Activated CD8-positive, alpha-beta memory T cell treated with anti-CD3 and anti-CD28 coated beads, Interleukin-2, amount 50 U/mL, for 1 hour (primary cell): ENCODE results near the gene SETD1B.

Source experiments
- DNase-seq: peaks from one replicate; pipeline ENCODE4 v3.0.0-alpha.2; 2020; ENCODE audit errors: extremely low read depth

Gene SETD1B

DNA sequence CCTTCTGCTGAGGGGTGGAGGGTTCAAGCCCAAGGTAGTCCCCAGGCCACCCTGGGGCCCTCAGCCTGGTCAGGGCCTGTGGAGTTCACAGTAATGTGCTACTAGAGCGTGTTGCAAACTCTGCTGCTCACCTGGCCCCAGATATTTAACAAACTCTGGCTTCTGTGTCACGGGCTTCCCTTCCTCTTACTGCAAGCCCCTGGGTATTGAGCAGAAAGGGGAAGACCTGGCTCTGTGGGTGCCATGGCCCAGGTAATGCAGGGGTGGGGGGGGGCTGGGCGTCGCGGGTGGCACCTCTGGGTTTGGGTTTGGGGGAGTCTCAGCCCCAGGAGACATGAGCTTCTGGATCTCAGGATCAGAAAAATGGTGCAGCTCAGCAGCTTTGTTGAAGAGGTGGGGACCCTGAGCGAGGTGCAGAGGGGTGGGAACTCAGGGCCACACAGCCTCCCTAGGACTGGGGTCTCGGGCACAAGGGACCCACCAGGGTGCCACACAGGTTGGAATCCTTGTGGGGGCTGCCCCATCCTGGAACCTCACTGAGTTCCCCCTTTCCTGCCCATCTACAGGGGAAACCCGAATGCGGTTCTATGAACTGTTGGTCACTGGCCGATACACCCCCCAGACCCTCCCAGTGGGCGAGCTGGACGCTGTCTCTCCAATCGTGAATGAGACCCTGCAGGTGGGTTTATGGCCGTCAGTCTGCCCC, 4.0 kb downstream of the SETD1B start:
- no peak for DNase-seq

DNA sequence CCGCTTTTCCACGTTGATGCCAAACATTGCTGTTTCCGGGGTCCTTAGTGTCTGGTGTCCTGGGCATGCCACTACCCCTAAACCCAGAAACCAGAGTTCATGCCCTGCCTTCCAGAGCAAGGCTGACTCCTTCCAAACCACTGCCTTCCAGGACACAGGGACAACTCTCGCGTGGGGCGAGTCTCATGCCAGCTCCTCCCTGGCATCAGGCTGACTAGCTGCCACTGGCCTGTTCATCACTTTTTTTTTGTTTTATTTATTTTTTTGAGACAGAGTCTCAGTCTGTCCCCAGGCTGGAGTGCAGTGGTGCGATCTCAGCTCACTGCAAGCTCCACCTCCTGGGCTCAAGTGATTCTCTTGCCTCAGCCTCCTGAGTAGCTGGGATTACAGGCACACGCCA, 4.8 kb downstream of the SETD1B start:
- DNase-seq, result no peak

DNA sequence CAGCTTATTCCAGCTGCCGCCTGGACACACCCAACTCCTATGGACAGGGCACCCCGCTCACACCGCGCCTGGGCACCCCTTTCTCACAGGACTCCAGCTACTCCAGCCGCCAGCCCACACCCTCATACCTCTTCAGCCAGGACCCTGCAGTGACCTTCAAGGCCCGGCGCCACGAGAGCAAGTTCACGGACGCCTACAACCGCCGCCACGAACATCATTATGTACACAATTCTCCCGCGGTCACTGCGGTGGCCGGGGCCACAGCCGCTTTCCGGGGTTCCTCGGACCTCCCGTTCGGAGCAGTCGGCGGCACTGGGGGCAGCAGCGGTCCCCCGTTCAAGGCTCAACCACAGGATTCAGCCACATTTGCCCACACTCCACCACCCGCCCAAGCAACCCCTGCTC, 5.9 kb downstream of the SETD1B start:
- no peak for DNase-seq

DNA sequence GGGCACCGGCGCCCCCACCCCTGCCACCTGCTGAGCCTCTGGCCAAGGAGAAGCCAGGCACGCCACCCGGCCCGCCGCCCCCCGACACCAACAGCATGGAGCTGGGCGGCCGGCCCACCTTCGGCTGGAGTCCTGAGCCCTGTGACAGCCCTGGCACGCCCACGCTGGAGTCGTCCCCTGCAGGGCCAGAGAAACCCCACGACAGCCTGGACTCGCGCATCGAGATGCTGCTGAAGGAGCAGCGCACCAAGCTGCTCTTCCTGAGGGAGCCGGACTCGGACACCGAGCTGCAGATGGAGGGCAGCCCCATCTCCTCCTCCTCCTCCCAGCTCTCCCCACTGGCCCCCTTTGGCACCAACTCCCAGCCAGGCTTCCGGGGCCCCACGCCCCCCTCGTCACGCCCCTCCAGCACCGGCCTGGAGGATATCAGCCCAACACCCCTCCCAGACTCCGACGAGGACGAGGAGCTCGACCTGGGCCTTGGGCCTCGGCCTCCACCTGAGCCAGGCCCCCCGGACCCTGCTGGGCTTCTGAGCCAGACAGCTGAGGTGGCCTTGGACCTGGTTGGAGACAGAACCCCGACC, 6.5 kb downstream of the SETD1B start:
- DNase-seq, result no peak

DNA sequence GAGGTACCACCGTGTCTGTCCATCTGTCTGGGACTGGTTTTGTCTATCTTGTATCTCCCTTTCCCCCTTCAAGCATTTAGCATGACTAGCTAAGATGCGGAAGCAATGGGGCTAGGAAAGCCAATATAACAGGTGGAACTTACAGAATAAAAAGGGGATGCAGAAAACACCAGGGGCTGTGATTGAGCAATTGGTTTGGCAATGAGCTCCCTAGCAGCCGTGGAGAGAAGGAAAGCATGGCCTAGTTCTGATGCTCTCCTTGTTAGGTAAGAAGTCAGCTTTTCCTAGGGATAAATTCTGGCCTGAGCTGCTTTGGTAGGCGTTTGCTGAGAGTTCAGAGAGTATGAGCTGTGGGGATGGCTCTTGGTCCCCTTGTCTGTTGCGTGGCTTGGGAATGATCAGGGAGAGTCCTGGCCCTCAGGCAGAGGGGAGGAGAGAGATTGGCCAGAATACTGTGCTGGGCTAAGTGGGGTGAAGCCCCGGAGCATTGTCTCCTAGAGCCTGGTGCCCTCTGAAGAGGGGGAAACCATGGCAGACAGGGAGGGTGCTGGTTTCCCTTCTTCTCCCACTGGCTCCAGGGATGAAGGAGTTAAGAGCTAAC, 7.1 kb downstream of the SETD1B start:
- no peak for DNase-seq

DNA sequence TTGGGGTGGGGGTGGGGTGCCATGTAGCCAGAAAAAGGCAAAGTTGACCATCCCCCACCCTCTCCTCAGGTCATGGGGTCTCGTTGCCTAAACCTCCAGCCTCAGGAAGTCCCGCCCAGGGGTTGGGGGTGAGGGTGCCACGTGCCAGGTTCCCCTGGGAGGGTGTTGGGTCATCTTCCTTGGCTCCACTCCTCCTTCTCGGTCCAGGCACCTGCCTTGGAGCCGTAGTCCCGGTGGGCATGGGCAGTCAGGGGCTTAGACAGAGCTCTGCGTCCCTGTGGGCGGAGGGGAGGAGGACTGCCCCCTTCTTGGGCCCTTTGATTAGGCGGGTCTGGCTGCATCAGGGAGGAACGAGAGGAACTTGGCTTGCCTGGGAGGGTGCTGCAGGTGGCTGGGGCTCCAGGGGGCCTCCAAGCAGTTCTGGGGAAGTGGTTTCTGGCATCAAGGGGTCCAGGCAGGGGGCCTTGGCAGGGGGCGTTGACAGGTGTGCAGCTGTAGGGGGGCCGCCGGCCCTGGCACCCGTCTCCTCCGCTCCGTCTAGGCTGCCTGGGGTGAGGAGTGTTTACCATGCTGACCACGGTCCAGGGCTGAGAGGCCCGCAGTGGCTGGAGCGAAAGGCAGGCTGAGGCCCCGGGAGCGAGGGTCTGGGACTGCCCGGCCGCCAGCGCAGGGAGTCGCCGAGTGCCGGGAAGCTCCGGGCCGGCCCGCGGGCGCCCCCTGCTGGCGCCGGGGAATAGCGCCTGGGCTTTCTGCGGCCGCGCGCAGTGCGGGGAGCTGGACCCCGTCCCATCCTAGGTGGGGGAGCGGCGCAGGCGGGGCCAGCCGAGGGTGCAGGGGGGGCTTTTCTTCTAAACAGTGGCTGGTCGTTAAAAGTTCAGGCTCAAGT, 7.9 kb downstream of the SETD1B start:
- DNase-seq, result no peak

DNA sequence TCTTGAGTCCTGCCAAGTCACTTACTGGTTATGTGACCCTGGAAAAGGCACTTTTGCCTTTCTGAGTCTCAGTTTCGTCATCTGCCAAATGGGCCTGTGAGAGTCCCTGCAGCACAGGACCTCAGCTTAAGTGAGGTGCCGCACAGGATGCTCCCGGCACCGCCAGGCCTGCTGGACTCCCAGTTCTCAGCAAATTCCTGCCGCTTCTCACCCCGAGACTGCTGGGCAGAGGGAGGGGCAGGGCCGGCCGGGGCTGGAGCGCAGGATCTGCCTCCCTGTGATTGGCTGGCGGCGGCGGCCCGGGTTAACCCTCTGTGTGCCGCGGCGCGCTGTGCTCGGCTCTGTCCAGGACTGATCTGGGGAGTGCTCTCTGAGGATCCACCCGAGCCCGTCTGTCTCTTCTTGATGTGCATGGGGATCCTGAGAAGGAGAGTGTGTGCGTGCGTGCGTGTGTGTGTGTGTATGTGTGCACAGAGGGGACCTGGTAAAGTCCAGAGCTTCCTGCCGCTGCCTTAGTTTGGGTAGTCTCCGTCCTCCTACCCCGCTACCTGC, 8.6 kb downstream of the SETD1B start:
- no peak for DNase-seq

DNA sequence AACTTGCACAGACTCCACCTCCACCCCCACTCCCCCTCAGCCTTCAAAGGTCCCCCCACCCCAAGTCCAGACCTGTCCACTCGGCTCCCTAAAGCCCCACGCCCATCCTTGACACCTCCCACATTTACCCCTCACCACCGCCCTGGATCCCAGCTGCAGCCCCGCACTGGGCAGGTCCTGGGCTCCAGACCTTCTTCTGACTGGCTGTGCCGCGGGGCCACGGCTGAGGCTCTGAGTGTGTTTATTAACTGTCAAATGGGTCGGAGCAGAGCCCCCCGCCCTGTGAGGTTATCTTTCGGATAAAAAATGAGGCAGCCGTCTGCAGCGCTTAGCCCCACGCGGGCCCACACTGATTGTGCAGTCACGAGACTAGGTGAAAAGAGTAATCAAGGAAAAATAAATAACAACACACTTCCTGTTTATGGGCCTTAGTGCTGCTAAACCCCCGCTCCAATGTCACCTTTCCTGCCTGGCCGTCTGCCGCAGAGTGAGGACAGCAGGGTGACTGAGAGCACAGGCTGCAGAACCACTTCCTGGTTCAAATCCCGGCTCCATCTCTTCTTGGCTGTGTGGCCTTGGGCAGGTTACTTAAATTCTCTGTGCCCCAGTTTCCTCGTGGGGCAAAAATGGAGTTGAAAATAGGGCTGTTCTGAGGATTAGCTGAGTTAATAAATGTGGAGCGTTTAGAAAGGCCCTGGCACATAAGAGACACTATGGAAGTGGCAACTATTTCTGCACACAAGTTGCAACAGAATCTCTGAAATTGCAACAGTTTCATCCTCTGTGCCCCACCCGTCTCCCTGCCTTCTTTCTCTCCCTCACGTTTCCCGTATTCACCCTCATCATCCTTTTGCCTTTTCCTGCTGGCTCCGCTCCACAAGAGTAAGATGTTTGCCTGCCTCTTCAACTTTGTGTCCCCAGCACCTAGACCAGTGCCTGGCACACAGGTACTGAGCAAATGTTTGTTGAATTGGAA, 9.4 kb downstream of the SETD1B start:
- no peak for DNase-seq

DNA sequence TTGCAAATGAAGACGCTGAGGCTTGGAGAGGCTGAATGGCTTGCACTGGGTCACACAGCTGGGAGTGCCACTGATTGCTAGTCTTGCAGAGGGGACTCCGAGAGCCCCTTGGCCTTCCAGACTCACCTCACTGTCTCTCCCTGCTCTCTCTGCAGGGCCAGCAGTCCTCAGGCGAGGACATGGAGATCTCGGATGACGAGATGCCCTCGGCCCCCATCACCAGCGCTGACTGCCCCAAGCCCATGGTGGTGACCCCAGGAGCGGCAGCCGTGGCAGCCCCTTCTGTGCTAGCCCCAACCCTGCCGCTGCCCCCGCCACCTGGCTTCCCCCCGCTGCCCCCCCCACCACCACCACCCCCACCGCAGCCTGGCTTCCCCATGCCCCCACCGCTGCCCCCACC, 10.1 kb downstream of the SETD1B start:
- no peak for DNase-seq

DNA sequence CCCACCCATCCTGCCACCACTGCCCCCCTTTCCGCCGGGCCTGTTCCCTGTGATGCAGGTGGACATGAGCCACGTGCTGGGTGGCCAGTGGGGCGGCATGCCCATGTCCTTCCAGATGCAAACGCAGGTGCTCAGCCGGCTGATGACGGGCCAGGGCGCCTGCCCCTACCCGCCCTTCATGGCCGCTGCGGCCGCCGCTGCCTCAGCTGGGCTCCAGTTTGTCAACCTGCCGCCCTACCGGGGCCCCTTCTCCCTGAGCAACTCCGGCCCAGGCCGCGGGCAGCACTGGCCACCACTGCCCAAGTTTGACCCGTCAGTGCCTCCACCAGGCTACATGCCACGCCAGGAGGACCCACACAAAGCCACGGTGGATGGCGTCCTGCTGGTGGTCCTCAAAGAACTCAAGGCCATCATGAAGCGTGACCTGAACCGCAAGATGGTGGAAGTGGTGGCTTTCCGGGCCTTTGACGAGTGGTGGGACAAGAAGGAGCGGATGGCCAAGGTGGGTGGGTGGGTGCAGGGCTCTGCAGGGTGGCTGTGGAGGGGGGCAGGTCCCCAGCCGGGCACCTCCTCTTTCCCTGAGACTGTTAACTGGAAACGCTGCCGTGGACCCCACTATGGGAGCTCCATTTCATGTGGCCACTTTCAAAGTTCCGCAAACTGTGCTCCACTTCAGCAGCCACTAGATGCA, 10.8 kb downstream of the SETD1B start:
- no peak for DNase-seq

DNA sequence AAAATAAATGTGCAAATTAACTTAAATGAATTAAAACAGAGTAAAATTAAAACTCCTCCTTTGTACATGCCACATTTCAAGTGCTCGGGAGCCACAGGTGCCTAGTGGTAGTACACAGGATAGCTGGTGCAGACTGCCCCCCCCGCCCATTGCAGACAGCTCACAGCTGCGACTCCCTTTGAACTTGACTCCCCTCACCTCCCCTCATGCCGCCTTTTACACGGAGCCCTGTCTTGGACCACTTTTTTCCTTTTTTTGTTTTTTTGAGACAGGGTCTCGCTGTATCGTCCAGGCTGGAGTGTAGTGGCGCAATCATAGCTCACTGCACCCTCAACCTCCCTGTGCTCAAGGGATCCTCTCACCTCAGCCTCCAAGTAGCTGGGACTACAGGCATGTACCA, 11.5 kb downstream of the SETD1B start:
- no peak for DNase-seq

DNA sequence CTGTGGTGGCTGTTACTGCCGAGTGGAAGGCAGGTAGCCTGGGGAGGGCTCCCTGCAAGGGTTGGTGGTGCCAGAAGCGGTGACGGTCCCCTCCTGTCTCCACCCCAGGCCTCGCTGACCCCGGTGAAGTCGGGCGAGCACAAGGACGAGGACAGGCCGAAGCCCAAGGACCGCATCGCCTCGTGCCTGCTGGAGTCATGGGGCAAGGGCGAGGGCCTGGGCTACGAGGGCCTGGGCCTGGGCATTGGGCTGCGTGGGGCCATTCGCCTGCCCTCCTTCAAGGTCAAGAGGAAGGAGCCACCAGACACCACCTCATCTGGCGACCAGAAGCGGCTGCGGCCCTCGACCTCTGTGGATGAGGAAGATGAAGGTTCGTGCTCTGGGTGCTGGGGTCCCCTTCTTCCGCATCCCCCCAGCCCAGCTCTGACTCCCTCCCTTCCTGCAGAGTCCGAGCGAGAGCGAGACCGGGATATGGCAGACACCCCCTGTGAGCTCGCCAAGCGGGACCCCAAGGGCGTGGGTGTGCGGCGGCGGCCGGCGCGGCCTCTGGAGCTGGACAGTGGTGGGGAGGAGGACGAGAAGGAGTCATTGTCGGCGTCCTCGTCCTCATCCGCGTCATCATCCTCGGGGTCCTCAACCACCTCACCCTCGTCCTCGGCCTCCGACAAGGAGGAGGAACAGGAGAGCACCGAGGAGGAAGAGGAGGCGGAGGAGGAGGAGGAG, 13.3 kb downstream of the SETD1B start:
- no peak for DNase-seq

DNA sequence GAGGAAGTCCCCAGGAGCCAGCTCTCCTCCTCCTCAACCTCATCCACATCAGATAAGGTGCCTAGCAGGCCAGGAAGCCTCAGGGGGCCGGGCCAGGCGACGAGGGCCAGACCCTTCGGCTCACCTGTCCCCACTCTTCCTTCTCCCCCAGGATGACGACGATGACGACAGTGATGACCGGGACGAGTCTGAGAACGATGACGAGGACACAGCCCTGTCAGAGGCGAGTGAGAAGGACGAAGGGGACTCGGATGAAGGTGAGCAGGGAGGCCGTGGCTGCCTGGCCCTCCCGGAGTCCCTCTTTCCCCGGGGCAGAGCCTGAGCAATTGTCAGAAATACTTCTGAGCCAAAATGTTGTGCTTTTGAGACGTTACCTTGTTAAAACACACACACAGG, 13.8 kb downstream of the SETD1B start:
- no peak for DNase-seq

DNA sequence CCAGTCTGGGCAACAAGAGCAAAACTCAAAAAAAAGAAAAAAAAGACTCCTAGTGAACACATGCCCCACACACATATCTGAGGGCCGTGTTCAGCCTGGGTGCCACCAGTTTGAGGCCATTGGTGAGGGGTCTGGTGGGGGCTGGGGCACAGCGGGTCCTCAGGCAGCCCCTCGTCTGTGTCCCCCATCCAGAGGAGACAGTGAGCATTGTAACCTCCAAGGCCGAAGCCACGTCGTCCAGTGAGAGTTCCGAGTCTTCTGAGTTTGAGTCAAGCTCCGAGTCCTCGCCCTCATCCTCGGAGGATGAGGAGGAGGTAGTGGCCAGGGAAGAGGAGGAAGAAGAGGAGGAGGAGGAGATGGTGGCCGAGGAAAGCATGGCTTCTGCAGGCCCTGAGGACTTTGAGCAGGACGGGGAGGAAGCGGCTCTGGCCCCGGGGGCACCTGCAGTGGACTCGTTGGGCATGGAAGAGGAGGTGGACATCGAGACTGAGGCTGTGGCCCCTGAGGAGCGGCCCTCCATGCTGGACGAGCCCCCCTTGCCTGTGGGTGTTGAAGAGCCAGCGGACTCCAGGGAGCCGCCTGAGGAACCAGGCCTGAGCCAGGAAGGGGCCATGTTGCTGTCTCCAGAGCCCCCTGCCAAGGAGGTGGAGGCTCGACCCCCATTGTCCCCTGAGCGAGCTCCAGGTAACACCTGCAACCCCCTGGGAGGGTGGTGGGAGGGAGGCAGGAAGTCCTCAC, 15.6 kb downstream of the SETD1B start:
- DNase-seq, result no peak

DNA sequence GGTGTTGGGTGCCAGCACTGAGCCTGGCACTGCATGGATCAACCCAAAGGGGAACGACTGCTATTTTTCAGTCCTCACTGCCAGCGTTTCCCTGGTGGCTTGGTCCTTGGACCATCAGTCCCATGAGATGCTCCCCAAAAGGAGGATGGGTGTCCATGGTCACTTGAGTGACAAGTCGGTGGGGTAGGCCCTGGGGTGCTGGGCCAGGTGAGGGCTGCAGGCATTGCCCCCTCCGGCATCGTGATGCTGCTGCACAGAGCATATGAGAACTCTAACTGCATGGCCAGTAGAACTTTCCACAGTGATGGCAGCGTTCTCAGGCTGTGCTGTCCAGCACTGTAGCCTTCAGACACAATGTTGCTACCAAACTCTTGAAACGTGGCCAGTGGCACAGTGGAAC, 16.2 kb downstream of the SETD1B start:
- no peak for DNase-seq

DNA sequence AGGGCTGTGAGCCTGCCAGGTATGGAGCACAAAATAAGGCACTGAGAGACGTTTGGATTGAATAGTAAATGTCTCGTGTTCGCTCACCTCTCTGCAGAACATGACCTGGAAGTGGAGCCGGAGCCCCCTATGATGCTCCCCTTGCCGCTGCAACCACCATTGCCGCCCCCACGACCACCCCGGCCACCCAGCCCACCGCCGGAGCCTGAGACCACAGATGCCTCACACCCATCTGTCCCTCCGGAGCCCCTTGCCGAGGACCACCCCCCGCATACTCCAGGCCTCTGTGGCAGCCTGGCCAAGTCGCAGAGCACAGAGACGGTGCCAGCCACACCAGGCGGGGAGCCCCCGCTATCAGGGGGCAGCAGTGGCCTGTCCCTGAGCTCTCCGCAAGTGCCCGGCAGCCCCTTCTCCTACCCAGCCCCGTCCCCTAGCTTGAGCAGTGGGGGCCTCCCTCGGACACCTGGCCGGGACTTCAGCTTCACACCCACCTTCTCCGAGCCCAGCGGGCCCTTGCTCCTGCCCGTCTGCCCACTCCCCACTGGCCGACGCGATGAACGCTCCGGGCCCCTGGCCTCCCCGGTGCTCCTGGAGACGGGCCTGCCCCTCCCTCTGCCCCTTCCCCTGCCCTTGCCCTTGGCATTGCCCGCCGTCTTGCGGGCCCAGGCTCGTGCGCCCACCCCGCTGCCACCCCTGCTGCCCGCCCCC, 18.7 kb downstream of the SETD1B start:
- DNase-seq, result no peak

DNA sequence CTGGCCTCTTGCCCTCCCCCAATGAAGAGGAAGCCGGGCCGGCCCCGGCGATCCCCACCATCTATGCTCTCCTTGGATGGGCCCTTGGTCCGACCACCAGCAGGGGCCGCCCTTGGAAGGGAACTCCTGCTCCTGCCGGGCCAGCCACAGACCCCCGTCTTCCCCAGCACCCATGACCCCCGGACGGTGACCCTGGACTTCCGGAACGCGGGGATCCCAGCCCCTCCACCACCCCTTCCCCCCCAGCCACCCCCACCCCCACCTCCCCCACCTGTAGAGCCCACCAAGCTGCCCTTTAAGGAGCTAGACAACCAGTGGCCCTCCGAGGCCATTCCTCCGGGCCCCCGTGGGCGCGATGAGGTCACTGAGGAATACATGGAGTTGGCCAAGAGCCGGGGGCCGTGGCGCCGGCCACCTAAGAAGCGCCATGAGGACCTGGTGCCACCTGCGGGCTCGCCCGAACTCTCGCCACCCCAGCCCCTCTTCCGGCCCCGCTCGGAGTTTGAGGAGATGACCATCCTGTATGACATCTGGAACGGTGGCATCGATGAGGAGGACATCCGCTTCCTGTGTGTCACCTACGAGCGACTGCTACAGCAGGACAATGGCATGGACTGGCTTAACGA, 19.4 kb downstream of the SETD1B start:
- no peak for DNase-seq

DNA sequence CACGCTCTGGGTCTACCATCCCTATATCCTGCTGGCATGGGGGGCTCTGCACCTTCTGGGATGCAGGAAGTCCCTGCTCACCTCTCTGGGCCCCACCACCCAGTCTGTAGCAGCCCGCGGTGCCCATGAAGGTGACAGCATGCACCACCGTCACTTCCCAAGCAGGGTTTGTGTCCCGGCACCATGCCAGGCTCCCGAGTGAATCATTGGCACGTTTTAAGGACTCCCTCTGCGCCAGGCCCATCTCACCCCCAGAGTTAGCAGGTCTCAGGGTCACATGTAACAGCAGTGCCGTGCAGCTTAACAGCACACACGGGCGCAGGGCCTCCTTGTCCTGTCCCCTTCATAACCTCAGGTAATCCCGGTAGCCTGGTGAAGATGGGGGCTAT, 19.9 kb downstream of the SETD1B start:
- DNase-seq, result no peak
